Smooth muscle cell (in vitro differentiated cells): ENCODE data around the gene EVA1A. TPM values are rescaled to one million over a fixed set of nuclear protein-coding genes. Genes with fewer than 3 reads are reported as not detected.

Source experiments
- DNase-seq: peaks from one replicate; lab custom pipeline; 2025; ENCODE audit not compliant: unreplicated experiment; lab: John Stamatoyannopoulos, UW
- H2AFZ ChIP-seq: fragments of 200-600 bp; sonication (generic); 2 replicates; pipeline ENCODE4 v1.6.0; 2016; ENCODE audit warnings: antibody characterized with exemption, low read depth, mild to moderate bottlenecking
- H3F3A ChIP-seq: fragments of 200-600 bp; sonication (generic); 2 replicates; pipeline ENCODE4 v1.6.0; 2017; ENCODE audit warnings: antibody characterized with exemption, low read depth
- H3K27ac ChIP-seq: fragments of 200-600 bp; sonication (generic); 2 replicates; pipeline ENCODE4 v1.5.1; 2016; ENCODE audit warnings: low read depth, mild to moderate bottlenecking
- H3K27me3 ChIP-seq: fragments of 200-600 bp; sonication (generic); 2 replicates; pipeline ENCODE4 v1.6.1; 2016; ENCODE audit warnings: low read depth, mild to moderate bottlenecking
- H3K36me3 ChIP-seq: fragments of 200-600 bp; sonication (generic); 2 replicates; pipeline ENCODE4 v1.5.1; 2016; ENCODE audit warnings: low read depth
- H3K4me1 ChIP-seq: fragments of 200-600 bp; sonication (generic); 2 replicates; pipeline ENCODE4 v1.5.1; 2016; ENCODE audit warnings: low read depth
- H3K4me2 ChIP-seq: fragments of 200-600 bp; sonication (generic); 2 replicates; pipeline ENCODE4 v1.6.0; 2016; ENCODE audit warnings: mild to moderate bottlenecking
- H3K4me3 ChIP-seq: fragments of 200-600 bp; sonication (generic); 2 replicates; pipeline ENCODE4 v1.5.1; 2016; ENCODE audit warnings: mild to moderate bottlenecking
- H3K79me2 ChIP-seq: fragments of 200-600 bp; sonication (generic); 2 replicates; pipeline ENCODE4 v1.6.0; 2016; ENCODE audit warnings: low read depth, mild to moderate bottlenecking
- H3K9ac ChIP-seq: fragments of 200-600 bp; sonication (generic); 2 replicates; pipeline ENCODE4 v1.6.0; 2016; ENCODE audit warnings: low read depth
- H3K9me3 ChIP-seq: fragments of 200-600 bp; sonication (generic); replicated peaks from 2 replicates; pipeline ENCODE4 v1.5.1; 2016; ENCODE audit warnings: low read depth
- H4K20me1 ChIP-seq: fragments of 200-600 bp; sonication (generic); 2 replicates; pipeline ENCODE4 v1.6.0; 2016; ENCODE audit warnings: low read depth
- WGBS: methylation state at CpG from one replicate; pipeline ENCODE4 v1.1.7; 2016; ENCODE audit warnings: low lambda C conversion rate; 5-methylcytosine and 5-hydroxymethylcytosine counted together
- polyA plus RNA-seq: library from polyadenylated mRNA; unstranded; fragments of >200 nt; fragmentation: Nextera tagmentation; extraction: Ambion mirVana; gene quantifications from 2 replicates; pipeline ENCODE4 v1.2.1, GENCODE V29; 2016
- total RNA-seq: library from RNA; depleted of rRNA; stranded (reverse); fragments of >200 nt; gene quantifications from 2 replicates; pipeline ENCODE4 v1.2.3, GENCODE V29; 2014
- TF ChIP-seq, protein P1 (sequence below): fragments of 200-600 bp; sonication (generic); IDR thresholded peaks from 2 replicates; pipeline ENCODE4 v1.5.1; 2017; ENCODE audit warnings: borderline replicate concordance, mild to moderate bottlenecking, antibody characterized with exemption; ENCODE audit not compliant: insufficient read depth, poor library complexity, severe bottlenecking

Gene EVA1A
- total and polyA plus RNA-seq, 2 experiments from 2014 or later: 84.1 to 89.2 TPM

DNA sequence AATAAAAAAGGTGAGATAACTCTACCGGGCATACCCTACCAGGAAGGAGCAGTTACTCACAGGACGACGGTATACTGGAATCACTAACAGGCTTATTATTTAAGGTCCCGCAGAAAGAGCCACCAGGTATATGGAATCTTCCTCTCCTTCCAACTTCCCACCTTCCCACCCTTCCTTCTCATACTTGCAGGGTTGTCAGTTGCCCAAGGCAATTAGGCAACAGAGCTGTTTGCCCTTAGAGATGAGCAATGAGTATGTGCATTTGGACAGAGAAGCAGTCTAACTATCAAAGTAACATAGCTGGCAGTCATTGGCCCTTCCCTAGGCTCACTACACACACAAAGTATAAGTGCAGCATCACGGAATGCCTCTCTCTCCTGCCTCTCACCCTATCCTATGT, 32.1 kb upstream of the EVA1A start:
- H3K27me3 ChIP-seq: no peaks in the 10 kb centered on the region
- peak overlapping the region; percentile 62 for H3K4me2 ChIP-seq
- peaks cover 18% of the 10 kb centered on the region for H3K4me1 ChIP-seq
- H3F3A ChIP-seq: peaks cover 17% of the 10 kb centered on the region
- H3K4me3 ChIP-seq: no peak overlapping the region
- WGBS: 81% methylated on average over 5 of the region's 5 CpGs
- peak overlapping the region; percentile 90 for H3K27ac ChIP-seq
- DNase-seq: no peak
- TF ChIP-seq, protein P1, sequence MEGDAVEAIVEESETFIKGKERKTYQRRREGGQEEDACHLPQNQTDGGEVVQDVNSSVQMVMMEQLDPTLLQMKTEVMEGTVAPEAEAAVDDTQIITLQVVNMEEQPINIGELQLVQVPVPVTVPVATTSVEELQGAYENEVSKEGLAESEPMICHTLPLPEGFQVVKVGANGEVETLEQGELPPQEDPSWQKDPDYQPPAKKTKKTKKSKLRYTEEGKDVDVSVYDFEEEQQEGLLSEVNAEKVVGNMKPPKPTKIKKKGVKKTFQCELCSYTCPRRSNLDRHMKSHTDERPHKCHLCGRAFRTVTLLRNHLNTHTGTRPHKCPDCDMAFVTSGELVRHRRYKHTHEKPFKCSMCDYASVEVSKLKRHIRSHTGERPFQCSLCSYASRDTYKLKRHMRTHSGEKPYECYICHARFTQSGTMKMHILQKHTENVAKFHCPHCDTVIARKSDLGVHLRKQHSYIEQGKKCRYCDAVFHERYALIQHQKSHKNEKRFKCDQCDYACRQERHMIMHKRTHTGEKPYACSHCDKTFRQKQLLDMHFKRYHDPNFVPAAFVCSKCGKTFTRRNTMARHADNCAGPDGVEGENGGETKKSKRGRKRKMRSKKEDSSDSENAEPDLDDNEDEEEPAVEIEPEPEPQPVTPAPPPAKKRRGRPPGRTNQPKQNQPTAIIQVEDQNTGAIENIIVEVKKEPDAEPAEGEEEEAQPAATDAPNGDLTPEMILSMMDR: no peak
- peak overlapping the region; percentile 1 for H3K9ac ChIP-seq
- H3K79me2 ChIP-seq: no peaks in the 10 kb centered on the region
- H3K9me3 ChIP-seq: no peaks in the 10 kb centered on the region
- H2AFZ ChIP-seq: no peak overlapping the region
- H3K36me3 ChIP-seq: no peaks in the 10 kb centered on the region
- H4K20me1 ChIP-seq: no peaks in the 10 kb centered on the region

DNA sequence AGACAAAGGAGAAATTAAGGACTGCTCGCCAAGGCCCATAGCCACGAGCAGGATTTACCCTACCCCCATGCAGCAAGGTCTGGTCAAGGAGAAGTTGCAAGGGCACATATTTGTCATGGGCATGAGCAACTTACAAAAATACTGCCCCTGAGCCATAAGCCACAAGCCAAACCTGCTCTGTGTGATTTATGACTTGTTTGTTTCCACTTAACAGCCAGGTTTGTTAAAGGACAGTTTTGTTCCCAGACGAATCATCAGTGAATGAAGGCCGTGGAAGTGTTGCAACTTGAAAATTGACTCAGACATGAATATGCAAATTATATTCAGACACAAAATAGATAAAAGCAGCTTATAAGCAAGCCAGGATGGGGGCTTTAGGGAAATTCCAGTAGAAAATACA, 31.3 kb upstream of the EVA1A start:
- TF ChIP-seq, protein P1: no peak
- Histone ChIP-seq H4K20me1 (no peaks in the 10 kb centered on the region), H3K4me3 (no peak overlapping the region), H3F3A (peaks cover 17% of the 10 kb centered on the region), H3K27ac (peak overlapping the region; percentile 90), H3K4me1 (peaks cover 18% of the 10 kb centered on the region), H3K9me3 (no peaks in the 10 kb centered on the region), H2AFZ (no peak overlapping the region), H3K9ac (no peak overlapping the region), H3K36me3 (no peaks in the 10 kb centered on the region), H3K27me3 (no peaks in the 10 kb centered on the region), H3K79me2 (no peaks in the 10 kb centered on the region), H3K4me2 (peak overlapping the region; percentile 62)
- WGBS: 39% methylated on average over 4 of the region's 4 CpGs
- no peak for DNase-seq

DNA sequence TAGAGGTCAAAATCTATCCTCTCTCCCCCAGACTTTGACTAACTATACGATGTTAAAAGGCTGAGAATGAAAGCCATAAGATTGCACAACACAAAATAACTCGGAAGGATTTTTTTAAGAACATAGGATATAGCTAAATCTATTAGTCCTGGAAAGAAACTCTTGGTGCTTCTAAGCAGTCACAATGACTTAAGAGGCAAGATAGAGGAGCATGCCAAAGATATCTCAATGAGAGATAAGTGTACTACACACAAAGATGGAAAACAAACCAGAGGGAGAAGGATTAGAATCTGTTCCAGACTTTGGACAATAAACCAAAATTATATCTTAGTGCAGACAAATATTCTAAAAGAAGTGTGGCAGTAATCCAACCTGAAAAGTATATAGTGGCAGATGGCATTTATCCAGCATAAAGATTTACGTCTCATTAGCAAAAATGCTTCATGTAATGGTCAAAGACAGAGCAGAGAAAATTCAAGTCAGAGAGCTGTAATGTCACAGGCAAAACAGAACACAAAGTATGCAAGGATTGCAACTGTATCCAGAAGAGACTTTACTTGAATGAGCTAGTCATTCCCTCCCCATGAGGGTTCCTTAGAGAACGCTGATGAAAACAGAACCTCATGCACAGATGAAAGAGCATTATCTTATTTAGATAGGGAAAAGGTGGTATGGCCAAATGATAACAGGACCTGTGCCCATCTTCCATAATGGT, 28.8 kb upstream of the EVA1A start:
- no peaks in the 10 kb centered on the region for H3K9me3 ChIP-seq
- no peaks in the 10 kb centered on the region for H3K36me3 ChIP-seq
- no peak overlapping the region for H2AFZ ChIP-seq
- H3K79me2 ChIP-seq: no peaks in the 10 kb centered on the region
- H3K9ac ChIP-seq: no peak overlapping the region
- H4K20me1 ChIP-seq: no peaks in the 10 kb centered on the region
- H3K27ac ChIP-seq: peak overlapping the region; percentile 69
- peak overlapping the region; percentile 55 for H3K4me2 ChIP-seq
- H3K4me1 ChIP-seq: peaks cover 7% of the 10 kb centered on the region
- peaks cover 16% of the 10 kb centered on the region for H3F3A ChIP-seq
- no peak for DNase-seq
- no peak overlapping the region for H3K4me3 ChIP-seq
- TF ChIP-seq, protein P1: no peak
- no peaks in the 10 kb centered on the region for H3K27me3 ChIP-seq
- WGBS: 9% methylated on average over 4 of the region's 4 CpGs
